Activated CD8-positive, alpha-beta T cell treated with anti-CD3 and anti-CD28 coated beads for 36 hours (primary cell): ENCODE data around the gene BAHD1. TPM values are rescaled to one million over a fixed set of nuclear protein-coding genes. Genes with fewer than 3 reads are reported as not detected.

Experiments
- ATAC-seq: fragments of 200-7000 bp; cut with Tn5 transposase; one replicate; pipeline ENCODE4 v1.10.0; 2021; ENCODE audit warnings: mild to moderate bottlenecking, moderate library complexity
- CTCF ChIA-PET: fragments of 350-600 bp; sonication (Branson Sonifier 250); formaldehyde crosslinking; loops from one replicate; lab custom pipeline; 2021; ENCODE audit warnings: antibody characterized with exemption; lab: Charles Lee
- POLR2A ChIA-PET: fragments of 350-600 bp; sonication (Branson Sonifier 250); formaldehyde crosslinking; loops from one replicate; lab custom pipeline; 2021; ENCODE audit warnings: antibody characterized with exemption; lab: Charles Lee
- DNase-seq: peaks from one replicate; pipeline ENCODE4 v3.0.0-alpha.2; 2020
- H3K27ac Mint-ChIP-seq: one replicate; pipeline ENCODE4 v1.8.0; 2021; ENCODE audit warnings: mild to moderate bottlenecking, mixed read lengths
- H3K27me3 Mint-ChIP-seq: one replicate; pipeline ENCODE4 v1.8.0; 2021; ENCODE audit warnings: mixed read lengths
- H3K36me3 Mint-ChIP-seq: one replicate; pipeline ENCODE4 v1.8.0; 2021; ENCODE audit warnings: low read depth, mixed read lengths
- H3K4me1 Mint-ChIP-seq: one replicate; pipeline ENCODE4 v1.8.0; 2021; ENCODE audit warnings: low read depth, mixed read lengths
- H3K4me3 Mint-ChIP-seq: one replicate; pipeline ENCODE4 v1.8.0; 2021; ENCODE audit warnings: mild to moderate bottlenecking, moderate library complexity, mixed read lengths
- H3K9me3 Mint-ChIP-seq: one replicate; pipeline ENCODE4 v1.8.0; 2021; ENCODE audit warnings: mixed read lengths
- intact Hi-C: fragments of 100-400 bp; cut with micrococcal nuclease; formaldehyde crosslinking; loops from one replicate; pipeline ENCODE4 v1.10.0; 2022
- total RNA-seq, 2 experiments: library from RNA; stranded (reverse); gene quantifications; one replicate each; pipeline ENCODE4 v1.2.3, GENCODE V29; 2021
- TF ChIP-seq, protein P1 (sequence below): fragments of 200-600 bp; IDR thresholded peaks from one replicate; pipeline ENCODE4 v1.8.0; 2022; ENCODE audit warnings: antibody characterized with exemption, mild to moderate bottlenecking

The BAHD1 gene
- total RNA-seq, 2 experiments from 2014 or later: 14.7 to 17.6 TPM

DNA sequence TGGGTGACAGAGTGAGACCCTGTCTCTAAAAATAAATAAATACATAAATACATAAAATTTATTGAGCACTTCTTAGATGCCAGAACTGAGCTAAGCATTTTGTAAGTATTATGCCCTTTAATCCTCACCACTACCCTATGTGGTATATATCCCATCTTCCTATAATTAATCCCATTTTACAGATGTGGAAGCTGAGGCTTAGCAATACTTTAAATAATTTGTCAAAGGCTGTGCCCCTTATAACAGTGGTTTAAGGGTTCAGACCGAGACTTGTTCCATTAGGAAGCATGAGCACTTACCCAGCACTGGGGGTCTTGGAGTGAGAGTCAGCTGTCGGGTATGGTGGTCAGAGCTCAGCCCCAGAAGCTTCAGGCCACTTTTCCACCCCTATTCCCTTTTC lies 22.5 kb downstream of the BAHD1 start:
- DNase-seq: no peak
- no peak overlapping the region for H3K4me3 Mint-ChIP-seq
- peaks cover 13% of the 10 kb centered on the region for H3K36me3 Mint-ChIP-seq
- H3K27me3 Mint-ChIP-seq: no peaks in the 10 kb centered on the region
- no peak overlapping the region for H3K27ac Mint-ChIP-seq
- ChIA-PET POLR2A (no interaction called here), CTCF (interaction anchor here (0.8 to 1.1 kb wide), 2 partner anchors 57 to 125 kb away, joined by 3 read pairs; no protein-coding TSS in a partner anchor)
- intact Hi-C loops: no loop called here
- TF ChIP-seq, protein P1, sequence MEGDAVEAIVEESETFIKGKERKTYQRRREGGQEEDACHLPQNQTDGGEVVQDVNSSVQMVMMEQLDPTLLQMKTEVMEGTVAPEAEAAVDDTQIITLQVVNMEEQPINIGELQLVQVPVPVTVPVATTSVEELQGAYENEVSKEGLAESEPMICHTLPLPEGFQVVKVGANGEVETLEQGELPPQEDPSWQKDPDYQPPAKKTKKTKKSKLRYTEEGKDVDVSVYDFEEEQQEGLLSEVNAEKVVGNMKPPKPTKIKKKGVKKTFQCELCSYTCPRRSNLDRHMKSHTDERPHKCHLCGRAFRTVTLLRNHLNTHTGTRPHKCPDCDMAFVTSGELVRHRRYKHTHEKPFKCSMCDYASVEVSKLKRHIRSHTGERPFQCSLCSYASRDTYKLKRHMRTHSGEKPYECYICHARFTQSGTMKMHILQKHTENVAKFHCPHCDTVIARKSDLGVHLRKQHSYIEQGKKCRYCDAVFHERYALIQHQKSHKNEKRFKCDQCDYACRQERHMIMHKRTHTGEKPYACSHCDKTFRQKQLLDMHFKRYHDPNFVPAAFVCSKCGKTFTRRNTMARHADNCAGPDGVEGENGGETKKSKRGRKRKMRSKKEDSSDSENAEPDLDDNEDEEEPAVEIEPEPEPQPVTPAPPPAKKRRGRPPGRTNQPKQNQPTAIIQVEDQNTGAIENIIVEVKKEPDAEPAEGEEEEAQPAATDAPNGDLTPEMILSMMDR: no peak
- no peaks in the 10 kb centered on the region for H3K9me3 Mint-ChIP-seq
- no peak for ATAC-seq
- H3K4me1 Mint-ChIP-seq: peaks cover 26% of the 10 kb centered on the region

DNA sequence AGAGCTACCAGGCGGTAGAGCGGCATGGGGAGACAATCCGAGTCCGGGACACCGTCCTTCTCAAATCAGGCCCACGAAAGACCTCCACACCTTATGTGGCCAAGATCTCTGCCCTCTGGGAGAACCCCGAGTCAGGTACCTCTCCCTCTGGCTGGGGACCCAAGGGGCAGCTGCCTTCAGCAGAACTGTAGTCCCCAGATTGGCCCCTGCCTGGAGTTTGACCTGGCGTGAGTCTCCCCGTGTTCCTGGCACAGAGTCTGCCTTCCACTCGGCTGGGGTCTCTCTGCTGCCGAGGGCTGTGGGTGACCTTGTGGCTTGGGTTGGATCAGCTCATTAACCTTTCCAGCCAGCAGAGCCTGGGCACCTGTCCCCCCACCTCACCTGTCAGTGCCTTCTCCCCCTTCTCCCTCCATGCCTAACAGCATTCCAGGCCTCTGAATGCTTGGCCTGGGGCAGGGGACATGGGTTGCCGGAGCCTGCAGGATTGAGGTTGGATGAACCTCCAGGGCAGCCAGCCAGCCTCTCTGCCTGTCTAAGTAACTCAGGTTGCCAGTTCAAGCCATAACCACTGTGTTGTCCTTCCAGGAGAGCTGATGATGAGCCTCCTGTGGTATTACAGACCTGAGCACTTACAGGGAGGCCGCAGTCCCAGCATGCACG lies 23.3 kb downstream of the BAHD1 start:
- intact Hi-C loops: no loop called here
- no peaks in the 10 kb centered on the region for H3K9me3 Mint-ChIP-seq
- no peaks in the 10 kb centered on the region for H3K27me3 Mint-ChIP-seq
- ChIA-PET POLR2A (no interaction called here), CTCF (interaction anchor here (0.8 to 1.6 kb wide), 3 partner anchors 10 to 126 kb away, joined by 3 to 5 read pairs (median 3); no protein-coding TSS in a partner anchor)
- H3K36me3 Mint-ChIP-seq: peaks cover 13% of the 10 kb centered on the region
- DNase-seq: no peak
- no peak overlapping the region for H3K27ac Mint-ChIP-seq
- no peak for ATAC-seq
- peaks cover 26% of the 10 kb centered on the region for H3K4me1 Mint-ChIP-seq
- TF ChIP-seq, protein P1: no peak
- H3K4me3 Mint-ChIP-seq: no peak overlapping the region

DNA sequence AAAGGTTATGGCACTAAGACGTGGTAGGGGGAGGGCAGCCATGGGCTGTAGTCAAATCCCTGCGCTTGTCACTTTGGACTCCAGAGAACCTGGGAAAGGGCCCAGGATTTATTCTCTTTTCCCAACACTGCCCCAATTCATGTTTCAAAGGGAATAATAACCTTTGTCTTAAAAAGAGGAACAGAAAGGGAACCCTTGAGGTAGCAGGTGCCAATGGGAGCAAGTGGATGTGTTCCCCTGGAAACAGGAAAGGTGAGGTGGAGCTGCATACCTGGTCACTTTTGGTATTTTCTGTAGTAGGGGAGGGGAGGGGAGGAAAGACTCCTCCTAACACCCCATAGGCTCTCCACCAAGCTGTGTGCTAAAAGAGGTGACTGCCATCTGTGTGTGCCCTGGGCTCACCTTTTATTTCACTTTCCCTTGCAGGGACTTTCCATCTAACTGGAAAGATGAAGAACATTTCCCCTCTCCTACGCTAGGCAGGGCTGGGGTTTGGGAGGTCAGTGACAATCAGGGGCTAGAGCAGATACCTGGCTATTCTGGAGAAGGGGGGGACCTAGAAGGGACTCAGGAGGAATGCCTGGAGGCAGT lies 23.9 kb downstream of the BAHD1 start:
- TF ChIP-seq, protein P1: no peak
- ATAC-seq (peak; percentile 8), DNase-seq (no peak)
- POLR2A ChIA-PET: no interaction called here
- peaks cover 13% of the 10 kb centered on the region for H3K36me3 Mint-ChIP-seq
- H3K4me3 Mint-ChIP-seq: no peak overlapping the region
- H3K9me3 Mint-ChIP-seq: no peaks in the 10 kb centered on the region
- no peaks in the 10 kb centered on the region for H3K27me3 Mint-ChIP-seq
- H3K4me1 Mint-ChIP-seq: peaks cover 28% of the 10 kb centered on the region
- CTCF ChIA-PET: interaction anchor here (1.1 to 1.6 kb wide), 2 partner anchors 10 to 127 kb away, joined by 3 to 5 read pairs; no protein-coding TSS in a partner anchor
- peak overlapping the region; percentile 49 for H3K27ac Mint-ChIP-seq
- intact Hi-C loops: no loop called here

DNA sequence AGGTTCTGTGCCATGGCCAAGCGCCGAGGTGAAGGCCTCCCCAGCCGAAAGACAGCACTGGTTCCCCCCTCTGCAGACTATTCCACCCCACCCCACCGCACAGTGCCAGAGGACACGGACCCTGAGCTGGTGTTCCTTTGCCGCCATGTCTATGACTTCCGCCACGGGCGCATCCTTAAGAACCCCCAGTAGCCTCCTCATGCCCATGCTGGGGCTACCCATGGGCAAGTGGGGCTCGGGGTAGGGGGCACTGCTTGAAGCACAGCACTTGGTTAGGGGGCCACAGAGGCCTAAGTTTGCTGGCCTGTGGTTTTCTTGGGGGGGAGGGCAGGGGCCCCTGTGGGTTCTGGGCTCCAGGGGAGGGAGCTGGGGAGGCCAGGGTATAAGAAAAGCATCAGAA lies 25.2 kb downstream of the BAHD1 start:
- ChIA-PET CTCF (interaction anchor here (1.6 kb wide), 1 partner anchor 12 kb away, joined by 5 read pairs; no protein-coding TSS in a partner anchor), POLR2A (interaction anchor here (0.7 to 1.5 kb wide), 4 partner anchors 9 to 26 kb away, joined by 3 to 5 read pairs (median 4); no protein-coding TSS in a partner anchor)
- H3K9me3 Mint-ChIP-seq: no peaks in the 10 kb centered on the region
- intact Hi-C loops: no loop called here
- H3K27me3 Mint-ChIP-seq: no peaks in the 10 kb centered on the region
- ATAC-seq (no peak), DNase-seq (no peak)
- TF ChIP-seq, protein P1: no peak
- H3K27ac Mint-ChIP-seq: peak overlapping the region; percentile 25
- H3K4me1 Mint-ChIP-seq: peaks cover 29% of the 10 kb centered on the region
- no peak overlapping the region for H3K4me3 Mint-ChIP-seq
- peaks cover 13% of the 10 kb centered on the region for H3K36me3 Mint-ChIP-seq
